Ishikawa (cell line): ENCODE measurements around the gene HSD17B11.

Experiments used
- CEBPB ChIP-seq: IDR thresholded peaks from 2 replicates; pipeline ENCODE4 v1.6.1; 2012
- CREB1 ChIP-seq: IDR thresholded peaks from 2 replicates; pipeline ENCODE4 v1.6.1; 2012; ENCODE audit warnings: low read depth
- EGR1 ChIP-seq: IDR thresholded peaks from 2 replicates; pipeline ENCODE4 v1.6.1; 2012
- EP300 ChIP-seq: IDR thresholded peaks from 2 replicates; pipeline ENCODE4 v1.6.1; 2012; ENCODE audit warnings: borderline replicate concordance
- FOXM1 ChIP-seq: IDR thresholded peaks from 2 replicates; pipeline ENCODE4 v1.6.1; 2012; ENCODE audit warnings: low read depth, borderline replicate concordance
- MAX ChIP-seq: IDR thresholded peaks from 2 replicates; pipeline ENCODE4 v1.6.1; 2012
- NFIC ChIP-seq: IDR thresholded peaks from 2 replicates; pipeline ENCODE4 v1.6.1; 2012
- RAD21 ChIP-seq: IDR thresholded peaks from 2 replicates; pipeline ENCODE4 v1.6.1; 2012; ENCODE audit warnings: low read depth
- REST ChIP-seq: IDR thresholded peaks from 2 replicates; pipeline ENCODE4 v1.6.1; 2012; ENCODE audit warnings: low read depth, mild to moderate bottlenecking
- TAF1 ChIP-seq: IDR thresholded peaks from 2 replicates; pipeline ENCODE4 v1.6.1; 2012; ENCODE audit warnings: low read depth, mild to moderate bottlenecking
- TCF12 ChIP-seq: IDR thresholded peaks from 2 replicates; pipeline ENCODE4 v1.6.1; 2012; ENCODE audit warnings: low read depth
- TEAD4 ChIP-seq: IDR thresholded peaks from 2 replicates; pipeline ENCODE4 v1.6.1; 2012
- USF1 ChIP-seq: IDR thresholded peaks from 2 replicates; pipeline ENCODE4 v1.6.1; 2012
- YY1 ChIP-seq: IDR thresholded peaks from 2 replicates; pipeline ENCODE4 v1.6.1; 2012; ENCODE audit warnings: low read depth
- ZBTB7A ChIP-seq: IDR thresholded peaks from 2 replicates; pipeline ENCODE4 v1.6.1; 2012; ENCODE audit warnings: low read depth

Gene HSD17B11

GRCh38 chr4:87416965-87417364 is 26.0 kb upstream of the HSD17B11 start:
- TF ChIP-seq TCF12: no peak
- TF ChIP-seq USF1: no peak
- no peak for TF ChIP-seq TAF1
- TF ChIP-seq CEBPB: no peak
- no peak for TF ChIP-seq MAX
- TF ChIP-seq EP300: no peak
- no peak for TF ChIP-seq EGR1
- TF ChIP-seq FOXM1: no peak
- TF ChIP-seq TEAD4: no peak
- TF ChIP-seq RAD21: no peak
- TF ChIP-seq ZBTB7A: no peak
- no peak for TF ChIP-seq REST
- no peak for TF ChIP-seq CREB1
- TF ChIP-seq NFIC: no peak
- TF ChIP-seq YY1: no peak

- TF ChIP-seq TCF12: no peak
- no peak for TF ChIP-seq EGR1
- no peak for TF ChIP-seq MAX
- no peak for TF ChIP-seq TEAD4
- no peak for TF ChIP-seq CREB1
- no peak for TF ChIP-seq REST
- no peak for TF ChIP-seq ZBTB7A
- TF ChIP-seq FOXM1: no peak
- no peak for TF ChIP-seq EP300
- no peak for TF ChIP-seq RAD21
- no peak for TF ChIP-seq TAF1
- no peak for TF ChIP-seq NFIC
- TF ChIP-seq CEBPB: no peak
- TF ChIP-seq USF1: no peak
- TF ChIP-seq YY1: no peak
These were observed 23.8 kb upstream of the HSD17B11 start for GRCh38 chr4:87414816-87415215.

- no peak for TF ChIP-seq TCF12
- no peak for TF ChIP-seq CREB1
- TF ChIP-seq CEBPB: no peak
- no peak for TF ChIP-seq MAX
- TF ChIP-seq EGR1: no peak
These were observed 19.7 kb upstream of the HSD17B11 start for GRCh38 chr4:87410679-87411078.

- TF ChIP-seq TAF1: no peak
- no peak for TF ChIP-seq CREB1
- no peak for TF ChIP-seq EGR1
- no peak for TF ChIP-seq USF1
- no peak for TF ChIP-seq NFIC
- TF ChIP-seq CEBPB: no peak
- no peak for TF ChIP-seq REST
- no peak for TF ChIP-seq MAX
- TF ChIP-seq TCF12: no peak
- no peak for TF ChIP-seq FOXM1
- no peak for TF ChIP-seq ZBTB7A
- TF ChIP-seq RAD21: no peak
- no peak for TF ChIP-seq EP300
- TF ChIP-seq TEAD4: no peak
- TF ChIP-seq YY1: no peak
These were observed 19.2 kb upstream of the HSD17B11 start for GRCh38 chr4:87410157-87410556.
